Calu3 (cell line): Measurements from ENCODE around the gene RABGAP1L. TPM values are rescaled to one million over a fixed set of nuclear protein-coding genes. Genes with fewer than 3 reads are reported as not detected.

ENCODE experiments used
- BruUV-seq: library from RNA; stranded (reverse); fragments of 400-500 nt; replicated peaks from 2 replicates; lab custom pipeline; 2021; lab: Mats Ljungman, UMichigan
- CTCF ChIA-PET: fragments of 300-600 bp; sonication (Branson Sonifier 250); formaldehyde crosslinking; loops from one replicate; lab custom pipeline; 2022; ENCODE audit warnings: antibody characterized with exemption; lab: Charles Lee
- DNase-seq: peaks from one replicate; pipeline ENCODE4 v3.0.0; 2022
- H3K27ac Mint-ChIP-seq: one replicate; pipeline ENCODE4 v1.8.0; 2022; ENCODE audit warnings: mixed read lengths; ENCODE audit not compliant: unreplicated experiment
- H3K27me3 Mint-ChIP-seq: one replicate; pipeline ENCODE4 v1.8.0; 2022; ENCODE audit warnings: mixed read lengths; ENCODE audit not compliant: unreplicated experiment
- H3K36me3 Mint-ChIP-seq: one replicate; pipeline ENCODE4 v1.8.0; 2022; ENCODE audit warnings: mild to moderate bottlenecking, moderate library complexity, mixed read lengths; ENCODE audit not compliant: insufficient read depth, unreplicated experiment
- H3K4me1 Mint-ChIP-seq: one replicate; pipeline ENCODE4 v1.8.0; 2022; ENCODE audit warnings: mild to moderate bottlenecking, low read depth, mixed read lengths; ENCODE audit not compliant: unreplicated experiment
- H3K4me3 Mint-ChIP-seq: one replicate; pipeline ENCODE4 v1.8.0; 2022; ENCODE audit warnings: mild to moderate bottlenecking, low read depth, moderate library complexity, mixed read lengths; ENCODE audit not compliant: unreplicated experiment
- H3K9me3 Mint-ChIP-seq: one replicate; pipeline ENCODE4 v1.8.0; 2022; ENCODE audit warnings: low read depth, mixed read lengths; ENCODE audit not compliant: unreplicated experiment
- intact Hi-C: fragments of 100-400 bp; cut with micrococcal nuclease; formaldehyde crosslinking; loops from one replicate; pipeline ENCODE4 v1.10.0; 2022; ENCODE audit not compliant: unreplicated experiment
- total RNA-seq: library from RNA; stranded (reverse); gene quantifications from 2 replicates; pipeline ENCODE4 v1.2.3, GENCODE V29; 2022
- TF ChIP-seq, protein P1 (sequence below): fragments of 200-600 bp; IDR thresholded peaks from one replicate; pipeline ENCODE4 v1.8.0; 2022; ENCODE audit warnings: antibody characterized with exemption; ENCODE audit not compliant: unreplicated experiment

Gene RABGAP1L
- total RNA-seq, 1 experiment from 2014 or later: 135 TPM

DNA sequence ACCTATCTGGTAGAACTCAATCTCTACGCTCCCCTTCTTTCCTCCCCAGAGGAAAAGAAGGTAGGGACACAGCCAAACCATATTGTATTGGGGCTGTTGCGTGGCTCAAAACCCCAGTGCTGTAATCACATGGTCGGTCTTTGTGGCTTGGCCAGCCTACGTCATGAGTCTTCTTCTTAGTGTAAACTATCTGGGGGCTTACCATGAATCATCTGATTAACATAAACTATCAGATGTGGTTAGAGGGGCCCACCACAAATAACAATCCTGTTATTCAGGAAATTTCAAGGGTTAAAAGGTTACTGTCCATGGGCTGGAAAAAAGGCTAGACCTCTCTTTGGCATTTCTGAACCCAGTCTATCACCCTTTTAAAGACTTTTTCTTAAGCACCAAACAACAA lies 238.9 kb downstream of the RABGAP1L start:
- H3K27me3 Mint-ChIP-seq: no peaks in the 10 kb centered on the region
- BruUV-seq: no TSS peak
- TF ChIP-seq, protein P1, sequence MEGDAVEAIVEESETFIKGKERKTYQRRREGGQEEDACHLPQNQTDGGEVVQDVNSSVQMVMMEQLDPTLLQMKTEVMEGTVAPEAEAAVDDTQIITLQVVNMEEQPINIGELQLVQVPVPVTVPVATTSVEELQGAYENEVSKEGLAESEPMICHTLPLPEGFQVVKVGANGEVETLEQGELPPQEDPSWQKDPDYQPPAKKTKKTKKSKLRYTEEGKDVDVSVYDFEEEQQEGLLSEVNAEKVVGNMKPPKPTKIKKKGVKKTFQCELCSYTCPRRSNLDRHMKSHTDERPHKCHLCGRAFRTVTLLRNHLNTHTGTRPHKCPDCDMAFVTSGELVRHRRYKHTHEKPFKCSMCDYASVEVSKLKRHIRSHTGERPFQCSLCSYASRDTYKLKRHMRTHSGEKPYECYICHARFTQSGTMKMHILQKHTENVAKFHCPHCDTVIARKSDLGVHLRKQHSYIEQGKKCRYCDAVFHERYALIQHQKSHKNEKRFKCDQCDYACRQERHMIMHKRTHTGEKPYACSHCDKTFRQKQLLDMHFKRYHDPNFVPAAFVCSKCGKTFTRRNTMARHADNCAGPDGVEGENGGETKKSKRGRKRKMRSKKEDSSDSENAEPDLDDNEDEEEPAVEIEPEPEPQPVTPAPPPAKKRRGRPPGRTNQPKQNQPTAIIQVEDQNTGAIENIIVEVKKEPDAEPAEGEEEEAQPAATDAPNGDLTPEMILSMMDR: no peak
- no peak overlapping the region for H3K27ac Mint-ChIP-seq
- CTCF ChIA-PET: no interaction called here
- intact Hi-C loops: no loop called here
- H3K9me3 Mint-ChIP-seq: no peaks in the 10 kb centered on the region
- DNase-seq: no peak
- no peaks in the 10 kb centered on the region for H3K4me1 Mint-ChIP-seq
- H3K4me3 Mint-ChIP-seq: no peak overlapping the region
- no peaks in the 10 kb centered on the region for H3K36me3 Mint-ChIP-seq

DNA sequence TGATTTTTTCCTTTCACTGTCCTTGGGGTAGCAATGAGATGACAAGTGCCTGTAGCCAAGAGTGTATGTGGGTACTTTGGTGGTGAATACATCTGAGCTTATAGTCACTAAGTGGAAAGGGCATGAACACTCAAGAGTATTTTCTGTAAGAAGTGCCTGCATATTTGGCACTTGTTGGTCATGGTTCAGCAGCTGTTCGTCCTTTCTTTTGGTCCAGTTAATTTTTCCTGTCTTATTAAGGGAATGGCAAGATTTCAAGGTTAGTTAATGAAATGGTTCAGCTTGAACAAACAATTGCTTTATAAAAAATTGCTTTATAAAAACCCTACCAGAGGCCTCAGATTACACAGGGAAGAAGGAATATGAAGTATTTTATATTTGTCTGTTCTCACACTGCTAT lies 239.9 kb downstream of the RABGAP1L start:
- H3K9me3 Mint-ChIP-seq: no peaks in the 10 kb centered on the region
- TF ChIP-seq, protein P1: no peak
- CTCF ChIA-PET: no interaction called here
- intact Hi-C loops: no loop called here
- no peaks in the 10 kb centered on the region for H3K4me1 Mint-ChIP-seq
- no peak overlapping the region for H3K4me3 Mint-ChIP-seq
- H3K27ac Mint-ChIP-seq: no peak overlapping the region
- BruUV-seq: no TSS peak
- no peak for DNase-seq
- no peaks in the 10 kb centered on the region for H3K27me3 Mint-ChIP-seq
- H3K36me3 Mint-ChIP-seq: no peaks in the 10 kb centered on the region

DNA sequence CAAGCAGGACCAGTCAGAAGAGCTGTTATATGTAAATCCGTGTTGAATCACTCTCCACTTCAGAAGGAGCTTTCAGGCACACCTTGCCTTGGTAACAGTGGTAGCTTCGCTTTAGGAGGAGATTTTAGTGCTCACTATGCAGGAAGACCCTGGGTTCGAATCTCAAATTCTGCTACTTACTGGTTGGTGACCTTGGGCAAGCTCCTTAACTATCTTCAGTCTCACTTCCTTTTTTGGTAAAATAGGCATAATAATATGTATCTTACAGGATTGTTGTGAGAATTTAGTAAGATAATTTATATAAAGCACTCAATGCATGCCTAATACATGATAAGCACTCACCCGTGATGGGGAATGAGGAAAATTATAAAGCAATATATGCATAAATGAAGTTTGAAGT lies 241.8 kb downstream of the RABGAP1L start:
- TF ChIP-seq, protein P1: no peak
- no TSS peak for BruUV-seq
- CTCF ChIA-PET: no interaction called here
- Mint-ChIP-seq H3K4me3 (no peak overlapping the region), H3K27ac (no peak overlapping the region), H3K36me3 (no peaks in the 10 kb centered on the region), H3K9me3 (no peaks in the 10 kb centered on the region), H3K4me1 (peaks cover 7% of the 10 kb centered on the region), H3K27me3 (no peaks in the 10 kb centered on the region)
- intact Hi-C loops: no loop called here
- no peak for DNase-seq

DNA sequence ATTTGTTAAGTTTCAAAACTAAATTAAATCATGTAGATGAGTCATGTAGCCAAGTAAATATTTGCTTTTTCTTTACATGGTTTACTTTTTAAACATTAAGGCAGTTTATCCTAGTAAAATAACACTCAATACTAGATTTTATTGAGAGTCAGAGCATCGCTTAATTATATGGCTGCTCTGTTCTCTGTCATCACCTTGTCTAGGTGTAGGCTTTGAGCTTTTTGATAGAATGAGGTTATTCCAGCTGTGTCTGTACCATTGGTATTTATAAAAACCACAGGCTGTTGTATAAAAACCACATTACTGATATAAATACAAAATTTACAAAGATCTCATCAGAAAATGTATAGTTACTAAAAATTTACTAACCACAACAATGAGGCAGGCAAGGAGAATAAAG lies 245.9 kb downstream of the RABGAP1L start:
- intact Hi-C loops: no loop called here
- H3K36me3 Mint-ChIP-seq: no peaks in the 10 kb centered on the region
- TF ChIP-seq, protein P1: no peak
- no TSS peak for BruUV-seq
- no peak for DNase-seq
- peaks cover 7% of the 10 kb centered on the region for H3K4me1 Mint-ChIP-seq
- H3K9me3 Mint-ChIP-seq: no peaks in the 10 kb centered on the region
- H3K27ac Mint-ChIP-seq: no peak overlapping the region
- H3K4me3 Mint-ChIP-seq: no peak overlapping the region
- no peaks in the 10 kb centered on the region for H3K27me3 Mint-ChIP-seq
- CTCF ChIA-PET: no interaction called here

DNA sequence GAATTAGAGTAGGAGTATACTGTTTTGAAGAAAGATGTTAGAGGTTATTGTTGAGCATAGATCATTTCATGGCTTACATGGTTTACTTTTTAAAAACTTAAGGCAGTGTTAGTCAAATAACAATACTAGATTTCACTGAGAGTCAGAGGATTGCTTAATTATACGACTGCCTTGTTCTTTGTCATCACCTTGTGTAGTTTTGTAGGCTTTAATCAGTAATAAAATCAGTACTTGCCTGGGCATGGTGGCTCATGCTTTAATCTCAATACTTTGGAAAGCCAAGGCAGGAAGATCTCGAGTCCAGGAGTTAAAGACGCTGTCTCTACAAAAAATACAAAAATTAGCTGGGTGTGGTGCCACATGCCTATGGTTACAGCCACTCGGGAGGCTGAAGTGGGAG lies 247.1 kb downstream of the RABGAP1L start:
- H3K27ac Mint-ChIP-seq: no peak overlapping the region
- CTCF ChIA-PET: no interaction called here
- no TSS peak for BruUV-seq
- peaks cover 7% of the 10 kb centered on the region for H3K4me1 Mint-ChIP-seq
- DNase-seq: no peak
- intact Hi-C loops: no loop called here
- H3K9me3 Mint-ChIP-seq: no peaks in the 10 kb centered on the region
- TF ChIP-seq, protein P1: no peak
- H3K27me3 Mint-ChIP-seq: no peaks in the 10 kb centered on the region
- no peaks in the 10 kb centered on the region for H3K36me3 Mint-ChIP-seq
- H3K4me3 Mint-ChIP-seq: no peak overlapping the region
